GM19324 (cell line): ENCODE results near the gene ACOT11.
"Not testable (repeated sequence)": the region's sequence is repeated elsewhere in the genome, so short reads cannot be mapped to it uniquely, and the experiment has no call there.

Experiments used
- ATAC-seq: cut with Tn5 transposase; IDR thresholded peaks from one replicate; pipeline ENCODE4 v1.9.1; 2021; ENCODE audit warnings: mild to moderate bottlenecking, moderate library complexity; ENCODE audit not compliant: unreplicated experiment, low FRiP score

The ACOT11 gene

DNA sequence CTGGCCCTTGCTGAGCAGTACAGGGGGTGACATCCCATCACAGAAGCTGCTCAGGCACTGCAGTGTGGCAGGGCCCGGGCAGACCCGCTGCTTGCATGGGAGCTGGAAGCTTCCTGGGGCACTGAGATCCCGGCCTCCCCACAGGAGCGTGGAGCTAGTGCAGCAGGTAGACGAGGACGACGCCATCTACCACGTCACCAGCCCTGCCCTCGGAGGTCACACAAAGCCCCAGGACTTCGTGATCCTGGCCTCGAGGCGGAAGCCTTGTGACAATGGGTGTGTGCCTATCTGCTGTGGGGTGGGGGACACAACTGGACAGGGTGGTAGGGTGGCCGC lies 58.9 kb downstream of the ACOT11 start:
- ATAC-seq: no peak

GRCh38 chr1:54607821-54608565 lies 60.0 kb downstream of the ACOT11 start:
- ATAC-seq: no peak

- ATAC-seq: no peak
These were observed 60.7 kb downstream of the ACOT11 start for GRCh38 chr1:54608566-54609230.

- no peak for ATAC-seq
These were observed 61.4 kb downstream of the ACOT11 start for GRCh38 chr1:54609301-54609921.

DNA sequence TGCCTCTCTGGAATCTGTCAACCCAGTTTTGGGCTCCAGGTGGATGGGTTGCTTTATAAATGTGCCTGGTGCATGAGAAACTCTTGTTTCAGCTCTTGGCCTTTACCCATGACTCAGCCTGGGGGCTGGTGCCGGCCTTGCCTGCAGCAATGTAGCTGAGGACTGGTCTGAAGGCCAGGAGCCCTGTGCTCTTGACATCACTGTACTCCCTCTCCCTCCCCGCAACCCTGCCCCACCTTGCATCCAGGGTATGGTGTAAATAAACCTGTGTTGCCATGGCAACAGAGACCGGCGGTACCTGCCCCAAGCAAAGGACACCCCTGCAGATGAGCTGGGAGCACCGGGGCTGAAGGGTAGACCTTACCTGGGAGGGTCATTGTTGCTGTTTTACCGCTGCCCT lies 62.0 kb downstream of the ACOT11 start:
- no peak for ATAC-seq

DNA sequence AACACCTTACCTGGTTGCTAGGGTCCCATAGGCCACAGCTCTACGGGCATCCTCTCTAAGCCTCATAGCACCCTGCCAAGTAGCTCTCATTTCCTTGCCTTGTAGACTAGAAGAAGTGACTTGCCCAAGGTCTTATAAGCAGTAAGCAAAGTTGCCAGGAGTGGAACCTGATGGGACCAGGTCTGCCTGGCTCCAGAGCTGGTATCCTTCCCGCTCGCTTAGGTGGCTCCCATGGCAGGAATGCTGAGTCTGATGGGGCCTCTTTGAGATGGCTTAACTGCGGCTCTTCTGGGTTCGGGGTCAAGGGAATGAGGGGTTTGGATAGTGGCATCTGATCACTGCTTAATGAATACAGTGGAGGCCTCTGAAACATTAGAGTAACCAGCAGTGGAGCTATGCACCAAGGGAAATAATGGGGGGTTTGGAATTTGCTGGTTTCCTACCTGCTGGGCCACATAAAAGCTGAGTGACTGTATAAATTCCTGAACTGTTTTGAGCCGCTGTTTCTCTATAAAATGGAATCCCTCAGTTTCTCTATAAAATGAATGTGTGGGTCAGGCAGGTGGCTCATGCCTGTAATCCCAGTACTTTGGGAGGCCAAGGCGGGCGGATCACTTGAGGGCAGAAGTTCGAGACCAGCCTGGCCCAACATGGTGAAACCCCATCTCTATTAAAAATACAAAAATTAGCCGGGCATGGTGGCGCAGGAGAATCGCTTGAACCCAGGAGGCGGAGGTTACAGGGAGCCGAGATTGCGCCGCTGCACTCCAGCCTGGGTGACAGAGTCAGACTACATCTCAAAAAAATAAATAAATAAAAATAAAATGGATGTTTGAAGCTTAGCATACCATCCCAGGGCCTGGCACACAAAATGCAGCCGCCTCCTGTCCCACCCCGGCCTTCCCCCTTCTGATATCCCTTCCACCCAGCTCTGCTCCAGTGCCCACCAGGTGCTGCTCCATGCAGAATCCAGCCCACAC lies 62.9 kb downstream of the ACOT11 start:
- ATAC-seq: no peak

GRCh38 chr1:54611621-54612020 lies 63.6 kb downstream of the ACOT11 start:
- ATAC-seq: no peak

- ATAC-seq: no peak
These were observed 66.0 kb downstream of the ACOT11 start for GRCh38 chr1:54614024-54614423.

DNA sequence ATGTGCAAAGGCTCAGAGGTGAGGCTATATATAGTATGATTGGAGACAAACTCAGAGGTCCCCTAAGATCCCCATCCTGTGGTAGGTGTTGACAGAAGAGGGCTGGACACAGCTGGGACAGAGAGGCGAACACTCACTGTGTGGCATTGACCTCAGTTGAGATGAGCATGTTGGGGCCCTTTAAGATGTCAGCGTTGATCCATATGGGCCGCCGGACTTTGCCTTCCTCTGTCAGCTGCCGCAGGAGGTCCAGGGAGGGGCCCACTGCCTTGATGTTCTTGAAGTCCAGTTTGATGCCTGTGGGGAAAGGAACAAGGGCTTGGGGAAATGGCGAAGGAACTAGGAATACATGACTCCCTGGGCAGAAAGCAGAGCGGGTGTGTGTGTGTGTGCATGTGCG lies 66.5 kb downstream of the ACOT11 start:
- no peak for ATAC-seq

DNA sequence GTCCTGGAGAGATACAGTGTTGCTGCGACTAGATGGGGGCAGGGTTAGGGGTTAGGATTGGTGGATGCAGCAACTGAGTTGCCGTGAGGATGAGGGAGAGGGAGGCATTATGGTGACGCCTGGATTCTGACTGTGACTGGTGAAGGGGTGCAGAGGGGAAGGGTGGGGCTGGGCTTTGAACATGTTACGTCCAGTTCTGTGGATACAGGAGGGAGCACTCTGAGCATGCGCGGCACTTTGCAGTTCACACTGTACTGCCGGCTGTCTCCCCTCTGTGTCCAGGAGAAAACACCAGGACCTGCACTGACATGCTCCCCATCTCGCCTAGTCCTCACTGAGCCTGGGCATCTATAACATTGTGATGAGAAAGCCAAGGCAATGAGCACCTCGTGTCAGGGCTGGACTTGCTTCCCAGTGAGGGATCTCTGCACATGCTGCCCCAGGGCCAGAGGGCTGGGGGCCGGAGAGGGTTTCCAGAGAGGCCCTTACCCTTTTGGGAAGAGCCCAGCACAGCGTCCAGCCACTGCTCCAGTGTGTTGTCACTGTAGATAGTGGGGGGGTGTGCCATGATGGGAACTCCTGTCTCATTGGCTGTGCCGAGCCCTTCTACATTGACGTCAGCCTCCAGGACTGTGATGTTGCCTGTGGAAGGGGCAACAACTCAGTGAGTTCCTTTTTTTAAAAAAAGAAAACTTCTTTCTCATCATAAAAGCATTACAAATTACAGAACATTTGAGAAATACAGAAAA lies 67.7 kb downstream of the ACOT11 start:
- no peak for ATAC-seq

DNA sequence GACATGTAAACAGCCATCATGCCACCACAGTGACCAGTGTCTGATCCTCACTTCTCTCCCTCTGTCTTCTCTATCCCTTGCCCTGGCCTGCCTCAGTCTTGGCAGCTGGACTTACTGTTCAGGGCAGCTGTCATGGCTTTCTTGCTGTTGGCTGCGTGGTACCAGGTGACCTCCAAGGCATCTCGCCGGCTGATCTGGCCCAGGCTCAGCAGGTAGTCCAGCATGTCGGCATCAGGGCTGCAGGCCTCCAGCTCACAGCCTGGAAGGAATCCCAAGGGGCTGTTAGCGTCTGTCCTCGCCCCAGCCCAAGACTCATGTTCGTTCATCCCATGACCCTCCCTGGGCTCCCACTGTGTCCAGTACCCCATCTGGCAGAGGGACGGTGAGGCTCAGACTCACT lies 71.7 kb downstream of the ACOT11 start:
- ATAC-seq: no peak

- no peak for ATAC-seq
These were observed 75.4 kb downstream of the ACOT11 start, which contains the start of gene FAM151A for GRCh38 chr1:54623216-54624007. Gene FAM151A (minus strand): TSS chr1:54623525. CDS start chr1:54623395, 130 bp downstream.

- ATAC-seq: no peak
These were observed 76.7 kb downstream of the ACOT11 start for GRCh38 chr1:54624466-54625464.

DNA sequence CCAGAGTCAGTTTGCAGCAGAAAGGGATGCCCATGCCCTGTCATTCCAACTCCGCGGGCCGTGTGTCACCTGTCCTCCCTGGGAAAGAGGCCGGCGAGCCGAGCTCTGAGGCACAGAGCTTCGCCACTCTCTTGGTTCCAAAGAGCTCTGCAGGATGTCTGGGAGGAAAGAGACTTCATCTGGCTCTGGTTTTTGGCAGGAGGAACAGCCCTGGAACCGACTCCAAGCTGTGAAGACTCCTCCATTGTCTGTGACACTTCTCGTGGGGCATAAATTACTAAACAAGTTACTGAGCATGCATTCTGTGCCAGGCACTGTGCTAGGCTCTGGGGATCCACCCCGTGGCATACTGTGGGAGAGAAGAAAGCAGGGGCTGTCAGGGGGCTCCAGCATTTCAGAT lies 79.2 kb downstream of the ACOT11 start:
- no peak for ATAC-seq

- not testable (repeated sequence) for ATAC-seq
These were observed 87.8 kb downstream of the ACOT11 start for GRCh38 chr1:54635804-54636203.

DNA sequence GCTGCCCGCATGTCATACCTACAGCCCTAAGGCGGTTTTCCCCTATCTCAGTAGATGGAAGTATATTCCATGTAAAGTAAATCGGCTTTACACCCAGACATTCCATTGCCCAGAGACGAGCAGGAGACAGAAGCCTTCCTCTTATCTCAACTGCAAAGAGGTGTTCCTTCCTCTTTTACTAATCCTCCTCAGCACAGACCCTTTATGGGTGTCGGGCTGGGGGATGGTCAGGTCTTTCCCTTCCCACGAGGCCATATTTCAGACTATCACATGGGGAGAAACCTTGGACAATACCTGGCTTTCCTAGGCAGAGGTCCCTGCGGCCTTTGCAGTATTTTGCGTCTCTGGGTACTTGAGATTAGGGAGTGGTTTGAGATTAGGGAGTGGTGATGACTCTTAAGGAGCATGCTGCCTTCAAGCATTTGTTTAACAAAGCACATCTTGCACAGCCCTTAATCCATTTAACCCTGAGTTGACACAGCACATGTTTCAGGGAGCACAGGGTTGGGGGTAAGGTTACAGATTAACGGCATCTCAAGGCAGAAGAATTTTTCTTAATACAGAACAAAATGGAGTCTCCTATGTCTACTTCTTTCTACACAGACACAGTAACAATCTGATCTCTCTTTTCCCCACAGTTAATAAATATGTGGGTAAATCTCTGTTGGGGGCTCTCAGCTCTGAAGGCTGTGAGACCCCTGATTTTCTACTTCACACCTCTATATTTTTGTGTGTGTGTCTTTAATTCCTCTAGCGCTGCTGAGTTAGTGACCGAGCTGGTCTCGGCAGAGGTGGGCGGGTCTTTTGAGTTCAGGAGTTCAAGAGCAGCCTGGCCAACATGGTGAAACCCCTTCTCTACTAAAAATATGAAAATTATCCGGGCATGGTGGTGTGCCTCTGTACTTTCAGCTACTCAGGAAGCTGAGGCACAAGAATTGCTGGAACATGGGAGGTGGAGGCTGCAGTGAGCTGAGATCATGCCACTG lies 88.7 kb downstream of the ACOT11 start:
- not testable (repeated sequence) for ATAC-seq

DNA sequence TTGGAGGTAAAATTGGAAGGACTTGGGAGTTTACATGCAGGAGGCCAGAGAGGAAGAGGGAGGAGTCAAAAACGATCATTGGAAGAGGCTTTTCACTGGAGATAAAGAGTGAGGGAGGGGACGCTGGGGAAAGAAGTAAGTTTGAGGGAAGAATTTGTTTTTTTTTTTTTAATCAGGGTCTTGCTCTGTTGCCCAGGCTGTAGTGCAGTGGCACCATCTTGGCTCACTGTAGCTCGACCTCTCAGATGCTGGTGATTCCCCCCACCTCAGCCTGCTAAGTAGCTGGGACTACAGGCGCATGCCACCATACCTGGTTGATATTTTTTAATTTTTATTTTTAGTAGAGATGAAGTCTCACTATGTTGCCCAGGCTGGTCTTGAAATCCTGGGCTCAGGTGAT lies 92.3 kb downstream of the ACOT11 start:
- no peak for ATAC-seq
